Mucosa of gallbladder (tissue), 1 donor: ENCODE data around the gene C16orf54. TPM values are rescaled to one million over a fixed set of nuclear protein-coding genes. Genes with fewer than 3 reads are reported as not detected.
A peak's percentile ranks its signal among the peaks of the same experiment; 100 is the strongest.
"Not testable (repeated sequence)": the region's sequence is repeated elsewhere in the genome, so short reads cannot be mapped to it uniquely, and the experiment has no call there.

Experiments used
- DNase-seq: peaks from one replicate; pipeline ENCODE4 v3.0.0-alpha.2; 2020; ENCODE audit warnings: low spot score
- total RNA-seq: library from RNA; stranded (reverse); gene quantifications from one replicate; pipeline ENCODE4 v1.2.1, GENCODE V29; 2021
- donor health status: DM: no; HTN: no; CAD: no.

The C16orf54 gene
- total RNA-seq, 1 donor from 2014 or later = 3.0 TPM

GRCh38 chr16:29740630-29741015, 5.2 kb downstream of the C16orf54 start:
- DNase-seq = not testable (repeated sequence)

- not testable (repeated sequence) for DNase-seq
Observed at GRCh38 chr16:29739927-29740629, 5.7 kb downstream of the C16orf54 start.

DNA sequence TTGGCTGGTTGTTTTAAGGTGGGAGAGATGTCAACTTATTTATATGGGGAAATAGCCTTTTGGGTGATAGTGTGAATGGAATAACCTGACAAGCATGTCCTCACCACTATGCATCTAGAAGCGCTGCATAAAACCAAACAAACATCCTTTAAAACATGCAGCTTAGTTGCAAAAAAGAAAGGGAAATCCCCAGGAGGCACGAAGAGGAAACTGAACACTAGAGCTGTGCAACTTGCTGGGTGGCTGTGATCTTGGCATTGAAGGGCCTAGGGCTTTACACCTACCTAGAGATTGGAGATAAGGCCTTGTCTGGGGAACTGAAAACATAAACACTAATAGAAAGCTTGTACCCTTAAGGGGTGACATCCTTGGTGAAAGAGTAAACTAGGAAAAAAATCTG, 7.3 kb downstream of the C16orf54 start:
- no peak for DNase-seq

DNA sequence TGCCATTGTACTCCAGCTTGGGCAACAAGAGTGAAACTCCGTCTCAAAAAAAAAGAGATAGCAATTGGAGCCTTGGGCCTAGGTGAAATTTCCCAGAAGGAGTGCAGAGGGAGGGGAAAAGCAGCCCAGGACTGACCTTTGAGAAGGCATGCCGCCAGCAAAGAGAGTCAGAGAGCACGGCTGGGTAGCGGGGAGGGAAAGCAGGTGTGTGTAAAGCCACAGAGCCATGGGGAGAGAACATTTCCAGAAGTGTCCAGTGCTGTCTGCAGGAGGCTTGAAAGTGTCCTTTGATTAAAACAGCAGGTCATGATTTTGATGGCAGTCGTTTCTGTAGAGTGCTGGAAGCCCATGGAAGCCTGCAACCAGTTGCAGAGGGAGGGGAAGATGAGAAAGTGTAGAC, 8.1 kb downstream of the C16orf54 start:
- DNase-seq = no peak

GRCh38 chr16:29736764-29737163, 9.0 kb downstream of the C16orf54 start:
- no peak for DNase-seq

DNA sequence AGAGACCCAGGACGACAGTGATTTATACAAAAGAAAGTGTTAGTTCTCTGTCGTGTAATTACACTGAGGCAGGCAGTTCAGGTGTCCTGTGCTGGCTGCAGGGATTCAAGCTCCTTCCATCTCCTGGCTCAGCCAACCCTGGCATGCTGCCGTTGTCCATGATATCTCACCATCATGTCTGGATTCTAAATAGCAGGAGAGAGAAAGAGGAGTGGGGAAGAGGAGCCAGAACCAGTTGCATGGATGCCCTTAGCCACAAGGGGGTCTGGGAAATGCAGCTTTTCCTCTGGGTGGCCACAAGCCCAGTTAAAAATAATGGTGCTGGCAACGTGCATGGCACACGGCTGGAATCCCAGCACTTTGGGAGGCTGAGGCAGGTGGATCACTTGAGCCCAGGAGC, 9.7 kb downstream of the C16orf54 start:
- no peak for DNase-seq

- no peak for DNase-seq
Observed at GRCh38 chr16:29734786-29735185, 11.0 kb downstream of the C16orf54 start.

GRCh38 chr16:29731768-29732601, 13.8 kb downstream of the C16orf54 start:
- DNase-seq = not testable (repeated sequence)

DNA sequence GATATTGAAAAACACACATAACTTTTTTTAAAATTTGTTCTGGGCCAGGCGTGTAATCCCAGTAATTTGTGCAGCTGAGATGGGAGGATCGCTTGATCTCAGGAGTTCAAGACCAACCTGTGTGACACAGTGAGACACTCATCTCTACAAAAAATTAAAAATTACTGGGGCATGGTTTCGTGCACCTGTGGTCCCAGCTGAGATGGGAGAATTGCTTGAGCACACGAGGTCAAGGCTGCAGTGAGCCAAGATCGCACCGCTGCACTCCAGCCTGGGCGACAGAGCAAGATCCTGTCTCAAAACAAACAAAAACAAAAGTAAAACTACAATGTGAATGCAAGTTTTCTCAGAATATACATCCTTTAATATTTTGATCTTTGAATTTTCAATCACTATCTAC, 15.1 kb downstream of the C16orf54 start:
- no peak for DNase-seq

DNA sequence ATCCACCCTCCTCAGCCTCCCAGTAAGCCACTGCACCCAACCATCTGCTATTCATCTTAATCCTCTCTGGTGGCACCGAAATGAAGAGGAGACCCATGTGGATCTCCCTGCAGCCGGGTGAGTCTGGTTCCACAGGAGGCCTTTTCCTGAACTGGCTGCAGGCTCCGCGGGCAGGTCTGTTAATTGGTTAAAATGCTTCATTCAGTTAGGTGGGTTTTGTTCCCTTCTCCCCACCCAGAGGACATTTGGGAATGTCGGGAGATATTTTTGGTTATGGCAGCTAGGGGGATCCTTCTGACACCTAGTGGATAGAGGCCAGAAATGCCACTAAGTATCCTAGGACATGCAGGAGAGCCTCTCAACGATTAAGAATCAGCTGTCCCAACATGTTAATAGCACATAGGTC, 16.7 kb downstream of the C16orf54 start:
- no peak for DNase-seq

- DNase-seq = no peak
Observed at GRCh38 chr16:29727452-29727851, 18.3 kb downstream of the C16orf54 start.

GRCh38 chr16:29726845-29727377, 18.9 kb downstream of the C16orf54 start:
- no peak for DNase-seq

GRCh38 chr16:29721167-29721879, 24.5 kb downstream of the C16orf54 start:
- DNase-seq = peak; percentile 69

- DNase-seq = no peak
Observed at GRCh38 chr16:29720703-29721102, 25.1 kb downstream of the C16orf54 start.

GRCh38 chr16:29719063-29719462, 26.7 kb downstream of the C16orf54 start:
- DNase-seq = no peak

DNA sequence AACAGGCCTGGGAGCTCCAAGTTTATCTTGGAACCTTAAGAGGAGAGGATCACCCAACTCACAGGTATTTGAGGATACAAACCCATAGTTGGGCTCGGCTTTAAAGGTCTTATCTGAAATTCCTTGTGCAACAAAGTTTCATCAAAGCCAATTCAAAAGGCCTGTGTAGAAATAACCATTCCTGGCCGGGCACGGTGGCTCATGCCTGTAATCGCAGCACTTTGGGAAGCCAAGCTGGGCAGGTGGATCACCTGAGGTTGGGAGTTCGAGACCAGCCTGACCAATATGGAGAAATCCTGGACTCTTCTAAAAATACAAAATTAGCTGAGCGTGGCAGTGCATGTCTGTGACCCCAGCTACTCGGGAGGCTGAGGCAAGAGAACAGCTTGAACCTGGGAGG, 28.7 kb downstream of the C16orf54 start:
- DNase-seq = no peak

DNA sequence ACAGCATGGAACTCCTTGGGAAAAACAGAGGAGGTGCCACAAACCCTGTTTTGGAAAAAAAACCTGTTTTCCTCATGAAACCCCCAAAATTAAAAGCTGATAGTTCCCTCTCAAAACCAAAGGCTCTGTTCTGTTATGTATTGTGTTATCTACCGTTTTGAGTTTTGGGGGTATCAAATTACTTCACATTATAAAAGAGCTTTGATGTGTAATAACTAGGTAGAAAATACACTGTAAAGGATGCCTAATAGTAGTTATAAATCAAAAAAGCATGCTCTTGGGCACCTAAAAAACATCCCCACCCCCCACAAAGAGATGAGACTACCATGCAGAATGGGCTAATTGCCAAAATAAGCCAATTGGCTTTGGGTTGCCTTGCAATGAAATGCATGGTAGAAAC, 30.8 kb downstream of the C16orf54 start:
- DNase-seq = no peak

- no peak for DNase-seq
Observed at GRCh38 chr16:29714396-29714795, 31.4 kb downstream of the C16orf54 start.

GRCh38 chr16:29712809-29713208, 33.0 kb downstream of the C16orf54 start:
- no peak for DNase-seq

DNA sequence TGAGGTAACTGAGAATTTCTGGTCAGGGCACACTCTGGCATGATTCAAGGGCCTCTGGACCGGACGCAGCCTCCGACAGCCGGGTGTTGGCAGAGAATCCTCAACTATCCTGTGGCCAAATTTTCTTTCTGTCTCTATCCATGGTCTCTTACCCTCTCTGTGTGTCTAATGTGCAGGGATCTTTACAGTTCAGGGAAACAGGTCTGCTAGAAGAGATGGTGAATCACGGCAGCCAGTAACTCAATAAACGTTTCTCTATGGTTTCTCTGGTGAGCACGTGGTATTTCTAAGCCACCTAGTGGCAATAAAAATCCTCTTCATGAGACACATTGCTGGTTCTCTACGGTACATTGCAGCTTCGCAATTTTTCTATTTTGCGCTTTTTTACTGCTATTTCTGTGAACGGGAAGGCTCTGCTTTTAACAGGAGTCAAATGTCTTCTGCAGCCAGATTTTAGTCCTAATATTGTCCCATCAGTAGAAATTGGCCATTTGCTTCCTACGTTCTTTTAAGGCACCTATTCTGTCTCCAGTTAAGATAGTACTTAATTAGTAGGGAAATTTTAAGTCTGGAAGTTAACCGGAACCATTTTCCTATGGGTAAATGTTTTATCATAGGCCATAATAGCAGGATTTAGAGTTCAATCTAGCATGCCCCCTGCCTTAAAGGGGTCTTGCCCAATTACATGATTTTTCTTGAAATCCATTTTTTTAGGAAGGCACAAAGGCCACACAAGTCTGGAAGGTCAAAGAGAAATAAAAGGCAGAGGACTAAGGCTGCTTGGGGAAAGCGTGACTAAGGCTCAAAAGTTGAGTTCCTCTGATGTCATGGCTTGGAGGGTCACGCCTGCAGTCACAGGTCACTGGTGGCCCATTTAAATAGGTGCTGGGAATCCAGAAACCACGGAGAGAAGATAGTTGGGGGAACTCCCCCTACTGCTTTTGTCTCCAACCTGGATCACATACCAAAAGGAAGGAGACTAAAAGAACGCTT, 35.3 kb downstream of the C16orf54 start:
- DNase-seq = peak; percentile 44

DNA sequence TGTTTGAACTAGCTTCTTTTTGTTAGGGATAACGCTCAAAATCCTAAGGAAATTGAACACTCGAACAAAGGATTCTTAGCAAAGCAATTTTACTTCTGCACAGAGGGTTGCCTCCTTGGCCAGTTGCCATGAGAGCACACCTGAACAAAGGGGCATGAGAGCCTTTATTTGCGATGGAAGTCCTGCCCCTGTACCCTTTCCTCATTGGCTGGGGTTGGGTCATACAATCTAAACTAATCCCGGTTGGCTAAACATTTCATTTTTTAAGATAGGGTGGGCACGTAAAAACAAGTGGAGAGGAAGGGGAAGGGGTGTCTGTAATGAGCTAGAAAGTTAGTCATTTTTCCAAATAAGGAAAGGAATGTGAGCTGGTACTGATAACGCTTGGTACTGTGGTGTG, 36.1 kb downstream of the C16orf54 start:
- not testable (repeated sequence) for DNase-seq
